K562 (cell line): ENCODE results near the gene CASKIN1. TPM values are rescaled to one million over a fixed set of nuclear protein-coding genes. Genes with fewer than 3 reads are reported as not detected.

Source experiments
- ARNT ChIP-seq, 2 experiments: fragments of 450-650 bp; IDR thresholded peaks; 2 replicates each; pipeline ENCODE4 v1.6.1; 2016; ENCODE audit warnings: mild to moderate bottlenecking in 1 of 2
- C11orf30 ChIP-seq: fragments of 450-650 bp; IDR thresholded peaks from 2 replicates; pipeline ENCODE4 v1.6.1; 2016; ENCODE audit warnings: low read depth, mild to moderate bottlenecking
- COPS2 ChIP-seq: fragments of 450-650 bp; conservative IDR thresholded peaks from 2 replicates; pipeline ENCODE4 v1.6.1; 2016; ENCODE audit warnings: mild to moderate bottlenecking, moderate library complexity
- ETS2 ChIP-seq: IDR thresholded peaks from 2 replicates; pipeline ENCODE4 v1.6.1; 2016; ENCODE audit warnings: borderline replicate concordance, missing genetic modification characterization, mild to moderate bottlenecking, moderate library complexity, missing compliant biosample characterization; ENCODE audit not compliant: poor library complexity, severe bottlenecking
- EZH2 ChIP-seq: IDR thresholded peaks from 2 replicates; pipeline ENCODE4 v1.6.1; 2012; ENCODE audit warnings: low read depth, mild to moderate bottlenecking, inconsistent platforms, low read length, borderline replicate concordance
- HDAC8 ChIP-seq: fragments of 450-650 bp; IDR thresholded peaks from 2 replicates; pipeline ENCODE4 v1.6.1; 2016; ENCODE audit warnings: mild to moderate bottlenecking, missing genetic modification characterization, moderate library complexity, missing compliant biosample characterization
- ILK ChIP-seq: fragments of 450-650 bp; IDR thresholded peaks from 2 replicates; pipeline ENCODE4 v1.6.1; 2016; ENCODE audit warnings: missing genetic modification characterization, low read depth, mild to moderate bottlenecking, missing compliant biosample characterization, moderate library complexity, borderline replicate concordance
- MTA1 ChIP-seq: fragments of 450-650 bp; IDR thresholded peaks from 2 replicates; pipeline ENCODE4 v1.6.1; 2017; ENCODE audit warnings: borderline replicate concordance
- NELFE ChIP-seq: IDR thresholded peaks from 2 replicates; pipeline ENCODE4 v1.6.1; 2011; ENCODE audit warnings: mild to moderate bottlenecking; ENCODE audit not compliant: insufficient read depth, insufficient read length
- NR2C1 ChIP-seq, 2 experiments: fragments of 450-650 bp; IDR thresholded peaks; 2 replicates each; pipeline ENCODE4 v1.6.1; 2017; ENCODE audit warnings: mild to moderate bottlenecking in 2 of 2, antibody characterized with exemption in 1 of 2, inconsistent platforms in 1 of 2, missing compliant biosample characterization in 1 of 2, missing genetic modification characterization in 1 of 2
- PHB2 ChIP-seq: fragments of 450-650 bp; IDR thresholded peaks from 2 replicates; pipeline ENCODE4 v1.6.1; 2017; ENCODE audit warnings: low read depth
- PRPF4 ChIP-seq: fragments of 200-400 bp; formaldehyde crosslinking; IDR thresholded peaks from one replicate; pipeline ENCODE4 v1.6.1; 2017; ENCODE audit warnings: low read length, low read depth, mild to moderate bottlenecking; ENCODE audit not compliant: insufficient read depth, poor library complexity, severe bottlenecking
- PTTG1 ChIP-seq: fragments of 450-650 bp; IDR thresholded peaks from 2 replicates; pipeline ENCODE4 v1.6.1; 2016; ENCODE audit warnings: low read depth, mild to moderate bottlenecking, missing genetic modification characterization, missing compliant biosample characterization
- STAG1 ChIP-seq: sonication (generic); formaldehyde crosslinking; IDR thresholded peaks from 2 replicates; pipeline ENCODE4 v1.5.0; 2020; ENCODE audit warnings: missing genetic modification reagents, borderline replicate concordance
- WHSC1 ChIP-seq: IDR thresholded peaks from one replicate; pipeline ENCODE4 v1.6.1; 2012; ENCODE audit warnings: low read length, control low read depth, inconsistent platforms
- ZKSCAN3 ChIP-seq: fragments of 250-450 bp; sonication (Bioruptor Pico); IDR thresholded peaks from 2 replicates; pipeline ENCODE4 v1.4.0; 2020
- ZKSCAN8 ChIP-seq: fragments of 200-800 bp; sonication (Bioruptor generic); IDR thresholded peaks from 2 replicates; pipeline ENCODE4 v1.6.1; 2016; ENCODE audit warnings: missing genetic modification characterization, missing compliant biosample characterization
- ZNF695 ChIP-seq: fragments of 450-650 bp; formaldehyde crosslinking; IDR thresholded peaks from 2 replicates; pipeline ENCODE4 v1.4.0; 2020; ENCODE audit warnings: mild to moderate bottlenecking, moderate library complexity
- polyA plus RNA-seq, 8 experiments: library from polyadenylated mRNA; depleted of rRNA in 4 of 8; stranded (reverse) in 5 of 8; unstranded in 3 of 8; fragments of >200 nt; fragmentation: Nextera tagmentation in 2 of 8; fragmentation: Illumina TruSeq in 1 of 8; extraction: Ambion mirVana in 2 of 8; extraction: Trizol in 1 of 8; gene quantifications; 2 replicates each; pipeline versions ENCODE4 v1.2.1 to v1.2.3, GENCODE V29; 2011 to 2014; ENCODE audit warnings: inconsistent platforms in 1 of 8, missing spikeins in 1 of 8
- total RNA-seq, 7 experiments: library from RNA; depleted of rRNA in 6 of 7; stranded (reverse); fragments of >200 nt in 6 of 7; fragmentation: Illumina TruSeq in 2 of 7; extraction: Trizol in 2 of 7; gene quantifications; 2 replicates each; pipeline versions ENCODE4 v1.2.1 to v1.2.3, GENCODE V29; 2011 to 2021; ENCODE audit warnings: low replicate concordance in 1 of 7
- TF ChIP-seq, protein P1 (sequence below): fragments of 250-450 bp; sonication (Bioruptor Pico); IDR thresholded peaks from 2 replicates; pipeline ENCODE4 v1.5.0; 2021; ENCODE audit warnings: mild to moderate bottlenecking, moderate library complexity
- TF ChIP-seq, protein P2 (sequence below): fragments of 250-450 bp; sonication (Bioruptor Pico); IDR thresholded peaks from 2 replicates; pipeline ENCODE4 v1.5.0; 2022; ENCODE audit warnings: mild to moderate bottlenecking
- TF ChIP-seq, protein P3 (sequence below): fragments of 250-450 bp; sonication (Bioruptor Pico); IDR thresholded peaks from 2 replicates; pipeline ENCODE4 v1.8.0; 2022; ENCODE audit warnings: moderate library complexity, mild to moderate bottlenecking, inconsistent platforms

Gene CASKIN1
- total and polyA plus RNA-seq, 9 of the 15 experiments (the other 6 are each of a cell fraction or from before 2014, with no cell fraction given), result 0.15 to 4.5 (median 1.5) TPM; not detected in 2

DNA sequence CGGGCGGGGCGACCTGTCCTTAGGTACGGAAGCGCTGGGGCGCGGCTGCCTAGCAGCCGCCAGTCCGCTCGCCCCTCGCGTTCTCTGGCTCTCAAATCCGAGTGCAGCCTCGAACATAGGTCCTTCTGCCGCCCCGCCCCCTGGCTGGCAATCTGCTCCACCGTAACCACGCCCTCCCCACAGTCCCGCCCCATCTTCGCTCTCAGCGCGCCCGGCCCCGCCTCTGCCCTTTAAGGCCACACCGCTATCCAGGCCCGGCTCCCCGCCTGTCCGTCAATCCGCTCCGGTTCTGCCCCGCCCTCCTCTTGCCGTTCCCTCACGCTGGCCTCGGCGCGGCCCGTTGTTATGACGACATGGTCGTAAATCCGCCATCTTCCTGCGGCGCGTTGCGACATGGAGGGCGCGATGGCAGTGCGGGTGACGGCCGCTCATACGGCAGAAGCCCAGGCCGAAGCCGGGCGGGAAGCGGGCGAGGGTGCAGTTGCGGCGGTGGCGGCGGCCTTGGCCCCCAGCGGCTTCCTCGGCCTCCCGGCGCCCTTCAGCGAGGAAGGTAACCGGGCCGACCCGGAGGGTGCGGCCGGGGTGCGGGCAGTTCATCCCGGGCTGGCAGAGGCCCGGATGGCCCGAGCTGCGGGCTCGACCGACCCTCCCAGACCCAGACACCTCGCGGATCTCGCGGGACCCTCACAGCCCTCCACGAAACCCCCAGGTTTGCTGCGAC, 27.0 kb upstream of the CASKIN1 start, which contains the start of gene E4F1 (continued):
- no peak for TF ChIP-seq HDAC8 (tag)
- TF ChIP-seq, protein P1, sequence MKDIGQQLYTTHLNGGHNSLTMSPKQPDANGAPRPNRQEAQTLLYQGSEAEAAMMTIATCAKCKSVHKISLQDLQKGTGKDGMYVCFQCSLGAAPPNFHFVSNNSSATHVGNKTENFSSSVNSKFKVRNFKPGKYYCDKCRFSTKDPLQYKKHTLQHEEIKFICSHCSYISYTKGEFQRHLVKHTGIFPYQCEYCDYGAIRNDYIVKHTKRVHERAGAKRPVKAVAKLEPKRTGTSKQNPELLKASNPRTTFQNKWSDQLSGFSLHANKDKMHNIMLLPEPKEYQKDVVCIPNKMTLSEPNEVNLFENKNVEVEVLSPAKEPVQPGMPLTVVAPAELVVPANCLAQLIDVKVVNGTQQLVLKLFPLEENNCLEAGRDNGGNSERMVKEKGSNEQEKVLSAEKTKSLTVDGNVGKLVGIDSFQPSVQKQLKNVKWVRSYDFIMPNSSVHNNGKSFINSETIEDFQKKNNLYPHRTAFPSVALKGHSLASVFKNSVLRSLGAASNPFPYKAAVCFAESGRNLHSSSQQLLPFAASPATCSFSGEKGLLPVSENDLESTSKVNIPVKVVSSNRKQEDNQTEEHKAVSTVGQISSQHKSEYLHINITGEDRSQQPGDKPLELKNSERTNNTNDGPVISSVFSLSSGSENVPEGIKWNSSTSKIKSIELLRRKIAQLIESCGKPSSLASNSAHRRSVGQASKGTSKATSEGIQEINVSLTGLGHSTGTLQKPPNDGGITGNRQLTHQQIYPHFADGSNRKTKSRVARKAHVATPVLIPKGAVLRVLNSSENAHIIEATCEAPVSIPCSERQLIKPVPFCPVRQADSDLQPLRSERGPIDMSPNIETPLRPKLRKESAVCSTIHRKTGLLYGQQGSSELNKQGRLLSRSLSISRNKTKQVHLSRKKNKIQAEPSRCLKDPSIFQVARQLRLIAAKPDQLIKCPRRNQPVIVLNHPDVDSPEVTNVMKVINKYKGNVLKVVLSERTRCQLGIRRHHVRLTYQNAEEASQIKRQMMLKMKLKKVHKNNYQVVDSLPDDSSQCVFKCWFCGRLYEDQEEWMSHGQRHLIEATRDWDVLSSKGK (CRISPR knock-in tag), result no peak
- no peak for TF ChIP-seq WHSC1
- TF ChIP-seq ZKSCAN8 (CRISPR knock-in tag), result no peak
- no peak for TF ChIP-seq PHB2
- TF ChIP-seq, protein P2, sequence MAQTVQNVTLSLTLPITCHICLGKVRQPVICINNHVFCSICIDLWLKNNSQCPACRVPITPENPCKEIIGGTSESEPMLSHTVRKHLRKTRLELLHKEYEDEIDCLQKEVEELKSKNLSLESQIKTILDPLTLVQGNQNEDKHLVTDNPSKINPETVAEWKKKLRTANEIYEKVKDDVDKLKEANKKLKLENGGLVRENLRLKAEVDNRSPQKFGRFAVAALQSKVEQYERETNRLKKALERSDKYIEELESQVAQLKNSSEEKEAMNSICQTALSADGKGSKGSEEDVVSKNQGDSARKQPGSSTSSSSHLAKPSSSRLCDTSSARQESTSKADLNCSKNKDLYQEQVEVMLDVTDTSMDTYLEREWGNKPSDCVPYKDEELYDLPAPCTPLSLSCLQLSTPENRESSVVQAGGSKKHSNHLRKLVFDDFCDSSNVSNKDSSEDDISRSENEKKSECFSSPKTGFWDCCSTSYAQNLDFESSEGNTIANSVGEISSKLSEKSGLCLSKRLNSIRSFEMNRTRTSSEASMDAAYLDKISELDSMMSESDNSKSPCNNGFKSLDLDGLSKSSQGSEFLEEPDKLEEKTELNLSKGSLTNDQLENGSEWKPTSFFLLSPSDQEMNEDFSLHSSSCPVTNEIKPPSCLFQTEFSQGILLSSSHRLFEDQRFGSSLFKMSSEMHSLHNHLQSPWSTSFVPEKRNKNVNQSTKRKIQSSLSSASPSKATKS, result no peak
- no peak for TF ChIP-seq ZNF695 (CRISPR knock-in tag)
- TF ChIP-seq MTA1, result peak; percentile 90
- TF ChIP-seq C11orf30, result peak; percentile 74
- no peak for TF ChIP-seq COPS2
- TF ChIP-seq PTTG1 (tag), result no peak
- no peak for TF ChIP-seq ARNT (IDR thresholded peaks at IDR 0.05)
- no peak for TF ChIP-seq NR2C1 (IDR thresholded peaks at IDR 0.05)
- TF ChIP-seq NR2C1 (tag; IDR thresholded peaks at IDR 0.05), result no peak
- TF ChIP-seq ZKSCAN3 (CRISPR knock-in tag), result no peak
- no peak for TF ChIP-seq NELFE
- no peak for TF ChIP-seq STAG1 (CRISPR knock-in tag)
- TF ChIP-seq ETS2 (tag), result no peak
- TF ChIP-seq, protein P3, sequence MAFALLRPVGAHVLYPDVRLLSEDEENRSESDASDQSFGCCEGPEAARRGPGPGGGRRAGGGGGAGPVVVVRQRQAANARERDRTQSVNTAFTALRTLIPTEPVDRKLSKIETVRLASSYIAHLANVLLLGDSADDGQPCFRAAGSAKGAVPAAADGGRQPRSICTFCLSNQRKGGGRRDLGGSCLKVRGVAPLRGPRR (CRISPR knock-in tag), result no peak
- TF ChIP-seq ILK (tag), result no peak
- TF ChIP-seq PRPF4, result no peak
- TF ChIP-seq EZH2, result no peak
